WERI-Rb-1 (cell line): ENCODE results near the gene AP3D1.

Source experiments
- DNase-seq: peaks from one replicate; pipeline ENCODE4 v3.0.0-alpha.2; 2020
- H3K27ac ChIP-seq: fragments of 250-450 bp; sonication (Bioruptor Pico); 2 replicates; pipeline ENCODE4 v1.5.1; 2020; ENCODE audit warnings: mild to moderate bottlenecking, moderate library complexity
- H3K27me3 ChIP-seq: fragments of 250-450 bp; sonication (Bioruptor Pico); 2 replicates; pipeline ENCODE4 v1.5.1; 2021; ENCODE audit warnings: mild to moderate bottlenecking, low read depth, moderate library complexity; ENCODE audit not compliant: insufficient read depth, severe bottlenecking
- H3K36me3 ChIP-seq: fragments of 250-450 bp; sonication (Bioruptor Pico); 2 replicates; pipeline ENCODE4 v1.5.1; 2020; ENCODE audit warnings: mild to moderate bottlenecking, moderate library complexity
- H3K4me3 ChIP-seq: 2 replicates; pipeline ENCODE4 v1.5.1; 2011; ENCODE audit warnings: low read depth, mild to moderate bottlenecking, control low read depth, low read length
- H3K9me3 ChIP-seq: fragments of 250-450 bp; sonication (Bioruptor Pico); 2 replicates; pipeline ENCODE4 v1.5.1; 2021; ENCODE audit warnings: mild to moderate bottlenecking, moderate library complexity; ENCODE audit not compliant: severe bottlenecking
- CTCF ChIP-seq: IDR thresholded peaks from 2 replicates; pipeline ENCODE4 v1.5.1; 2011; ENCODE audit warnings: low read depth, mild to moderate bottlenecking, control low read depth, inconsistent platforms, low read length

The AP3D1 gene

GRCh38 chr19:2195914-2196313 lies 44.5 kb upstream of the AP3D1 start:
- Histone ChIP-seq H3K27ac (no peak overlapping the region), H3K4me3 (no peak overlapping the region), H3K9me3 (no peaks in the 10 kb centered on the region), H3K27me3 (no peaks in the 10 kb centered on the region), H3K36me3 (peaks cover 55% of the 10 kb centered on the region)
- no peak for DNase-seq
- TF ChIP-seq CTCF: no peak

DNA sequence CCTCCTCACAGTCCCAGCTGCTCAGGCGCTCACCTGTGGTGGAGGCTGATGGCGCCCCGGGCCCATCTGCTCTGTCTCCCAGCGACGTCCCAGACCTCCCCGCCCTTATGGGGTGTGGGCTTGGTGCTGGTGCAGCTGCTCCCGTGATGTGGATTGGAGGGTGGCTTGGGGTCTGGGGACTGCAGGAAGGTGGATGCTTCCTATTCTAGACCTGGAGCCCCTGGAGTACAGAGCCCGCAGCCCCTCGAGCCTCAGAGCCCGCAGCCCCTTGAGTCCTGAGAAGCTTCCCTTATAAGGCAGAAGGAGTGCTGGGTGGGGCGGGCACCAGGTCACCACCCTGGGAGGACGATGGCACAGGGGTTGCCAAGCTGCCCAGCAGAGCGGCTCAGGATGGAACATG lies 44.0 kb upstream of the AP3D1 start:
- H3K4me3 ChIP-seq: no peak overlapping the region
- no peak for TF ChIP-seq CTCF
- peak; percentile 25 for DNase-seq
- H3K36me3 ChIP-seq: peaks cover 61% of the 10 kb centered on the region
- no peaks in the 10 kb centered on the region for H3K9me3 ChIP-seq
- H3K27me3 ChIP-seq: no peaks in the 10 kb centered on the region
- no peak overlapping the region for H3K27ac ChIP-seq

- Histone ChIP-seq H3K9me3 (no peaks in the 10 kb centered on the region), H3K36me3 (peaks cover 62% of the 10 kb centered on the region), H3K27ac (no peak overlapping the region), H3K4me3 (no peak overlapping the region), H3K27me3 (no peaks in the 10 kb centered on the region)
- TF ChIP-seq CTCF: no peak
- no peak for DNase-seq
Observed at GRCh38 chr19:2194513-2195078, 43.2 kb upstream of the AP3D1 start.

DNA sequence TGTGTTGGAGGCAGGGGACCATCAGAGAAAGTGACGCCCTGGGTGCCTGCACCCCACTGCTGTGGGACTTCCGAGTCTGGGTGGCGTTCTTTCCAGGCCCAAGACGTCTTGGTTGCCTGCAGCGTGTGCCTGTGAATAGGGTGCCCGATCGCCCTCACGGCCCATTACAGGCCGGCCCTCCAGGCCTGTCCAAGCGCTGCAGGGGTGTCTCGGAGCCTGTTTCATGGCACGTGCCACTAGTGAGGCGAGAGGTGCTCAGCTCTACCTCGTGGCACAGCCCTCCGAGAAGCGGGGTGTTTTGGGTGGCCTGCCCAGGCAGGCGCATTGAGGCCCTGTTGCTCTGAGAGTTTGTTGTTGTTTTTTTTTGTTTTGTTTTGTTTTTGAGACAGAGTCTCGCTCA lies 42.4 kb upstream of the AP3D1 start:
- Histone ChIP-seq H3K36me3 (peaks cover 70% of the 10 kb centered on the region), H3K9me3 (no peaks in the 10 kb centered on the region), H3K4me3 (no peak overlapping the region), H3K27me3 (no peaks in the 10 kb centered on the region), H3K27ac (no peak overlapping the region)
- DNase-seq: no peak
- TF ChIP-seq CTCF: no peak

DNA sequence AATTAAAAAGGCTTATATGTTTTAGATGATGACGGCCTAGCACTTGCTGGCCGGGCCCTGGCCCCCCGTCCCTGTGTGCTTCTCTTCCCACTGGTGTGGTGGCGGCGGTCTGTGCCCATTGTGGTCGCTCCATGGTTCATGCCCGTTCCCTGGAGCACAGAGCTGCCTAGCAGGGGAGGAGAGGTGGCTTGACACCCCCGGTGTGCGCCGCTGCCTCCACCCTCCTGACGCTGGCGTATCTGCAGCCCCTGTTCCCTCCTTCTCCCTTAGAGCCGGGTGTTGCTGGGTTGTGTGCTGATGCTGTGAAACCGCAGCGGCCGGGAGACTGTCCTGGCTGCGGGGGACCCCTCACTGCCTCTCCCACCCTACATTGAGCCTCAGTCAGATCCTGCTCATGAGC lies 41.5 kb upstream of the AP3D1 start:
- Histone ChIP-seq H3K27ac (no peak overlapping the region), H3K27me3 (no peaks in the 10 kb centered on the region), H3K36me3 (peaks cover 73% of the 10 kb centered on the region), H3K9me3 (no peaks in the 10 kb centered on the region), H3K4me3 (no peak overlapping the region)
- no peak for TF ChIP-seq CTCF
- DNase-seq: no peak

DNA sequence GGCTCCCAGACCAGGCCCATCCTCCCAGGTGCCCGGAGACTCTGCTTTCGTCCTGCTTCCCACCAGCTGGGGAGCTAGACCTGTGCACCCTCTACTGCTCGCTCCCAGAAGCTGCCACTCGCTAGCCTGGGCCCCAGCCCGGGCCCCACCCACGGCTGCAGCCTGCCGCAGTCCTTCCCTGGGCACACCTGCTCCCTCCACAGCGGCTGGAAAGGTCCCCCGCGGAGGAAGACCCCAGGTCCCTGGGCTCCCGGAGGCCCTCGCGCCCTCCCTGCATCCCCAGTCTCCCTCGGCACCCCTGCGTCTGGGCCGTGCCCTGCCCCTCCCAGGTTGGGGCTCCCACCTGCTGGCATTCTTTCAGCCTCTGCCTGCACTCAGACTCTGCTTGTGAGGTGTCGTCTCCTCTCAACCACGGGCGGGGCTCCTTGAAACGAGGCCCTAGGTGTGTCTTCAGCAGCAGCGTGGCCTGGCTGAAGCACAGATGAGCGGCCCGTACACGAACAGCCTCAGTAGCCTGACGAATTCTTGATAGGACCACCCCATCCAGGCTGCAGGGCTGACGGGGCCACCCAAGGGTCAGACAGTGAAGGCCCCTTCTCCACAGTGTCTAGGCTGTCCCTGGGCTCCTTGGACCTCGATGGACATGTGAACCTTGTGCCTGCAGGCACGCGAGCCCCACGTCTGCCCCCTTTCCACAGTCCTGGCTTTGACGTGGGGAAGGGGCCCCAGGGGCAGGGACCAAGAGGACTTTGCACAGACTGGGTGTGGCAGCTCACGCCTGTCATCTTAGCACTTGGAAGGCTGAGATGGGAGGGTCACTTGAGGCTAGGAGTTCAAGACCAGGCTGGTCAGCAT lies 40.3 kb upstream of the AP3D1 start:
- Histone ChIP-seq H3K27ac (no peak overlapping the region), H3K36me3 (peaks cover 72% of the 10 kb centered on the region), H3K9me3 (no peaks in the 10 kb centered on the region), H3K27me3 (no peaks in the 10 kb centered on the region), H3K4me3 (no peak overlapping the region)
- TF ChIP-seq CTCF: 0 out of 2 replicates have a peak, but pooled peaks have one; percentile 2
- no peak for DNase-seq
